Peyer's patch (tissue), 4 donors: ENCODE measurements around the gene HELB.

ENCODE experiments used
- POLR2A ChIP-seq, 2 donors: fragments of 450-650 bp; IDR thresholded peaks; one replicate each; pipeline ENCODE4 v1.5.1; 2017; ENCODE audit warnings: antibody characterized with exemption in 2 of 2, mild to moderate bottlenecking in 2 of 2, moderate library complexity in 2 of 2
- TF ChIP-seq, protein P1 (sequence below), 6 experiments: fragments of 450-650 bp in 4 of 6; fragments of 200-600 bp in 2 of 6; sonication (generic) in 1 of 6; IDR thresholded peaks; one replicate each; pipeline ENCODE4 v1.5.1; 2017 to 2019; ENCODE audit warnings: antibody characterized with exemption in 6 of 6, mild to moderate bottlenecking in 3 of 6, moderate library complexity in 1 of 6

DNA sequence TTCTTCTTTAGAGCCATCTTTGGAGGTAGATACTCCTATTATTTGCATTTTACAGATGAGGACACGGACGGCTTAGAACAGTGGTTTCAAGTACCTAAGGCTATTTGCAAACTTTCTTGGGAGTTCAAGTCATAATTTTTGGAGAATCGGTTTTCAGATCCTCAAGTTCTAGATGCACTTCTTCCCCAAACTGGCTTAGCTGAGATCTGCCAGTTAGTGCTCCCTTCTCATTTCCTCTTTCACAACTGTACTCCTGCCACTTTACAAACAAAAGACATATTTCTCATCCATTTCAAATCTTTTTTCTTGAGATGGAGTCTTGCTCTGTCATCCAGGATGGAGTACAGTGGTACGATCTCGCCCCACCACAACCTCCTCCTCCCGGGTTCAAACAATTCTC lies 77.3 kb downstream of the HELB start:
- TF ChIP-seq, protein P1, sequence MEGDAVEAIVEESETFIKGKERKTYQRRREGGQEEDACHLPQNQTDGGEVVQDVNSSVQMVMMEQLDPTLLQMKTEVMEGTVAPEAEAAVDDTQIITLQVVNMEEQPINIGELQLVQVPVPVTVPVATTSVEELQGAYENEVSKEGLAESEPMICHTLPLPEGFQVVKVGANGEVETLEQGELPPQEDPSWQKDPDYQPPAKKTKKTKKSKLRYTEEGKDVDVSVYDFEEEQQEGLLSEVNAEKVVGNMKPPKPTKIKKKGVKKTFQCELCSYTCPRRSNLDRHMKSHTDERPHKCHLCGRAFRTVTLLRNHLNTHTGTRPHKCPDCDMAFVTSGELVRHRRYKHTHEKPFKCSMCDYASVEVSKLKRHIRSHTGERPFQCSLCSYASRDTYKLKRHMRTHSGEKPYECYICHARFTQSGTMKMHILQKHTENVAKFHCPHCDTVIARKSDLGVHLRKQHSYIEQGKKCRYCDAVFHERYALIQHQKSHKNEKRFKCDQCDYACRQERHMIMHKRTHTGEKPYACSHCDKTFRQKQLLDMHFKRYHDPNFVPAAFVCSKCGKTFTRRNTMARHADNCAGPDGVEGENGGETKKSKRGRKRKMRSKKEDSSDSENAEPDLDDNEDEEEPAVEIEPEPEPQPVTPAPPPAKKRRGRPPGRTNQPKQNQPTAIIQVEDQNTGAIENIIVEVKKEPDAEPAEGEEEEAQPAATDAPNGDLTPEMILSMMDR (IDR thresholded peaks at IDR 0.05): no peak
- no peak for TF ChIP-seq POLR2A (IDR thresholded peaks at IDR 0.05)
